K562 (cell line): ENCODE results near the gene FIS1. TPM values are rescaled to one million over a fixed set of nuclear protein-coding genes. Genes with fewer than 3 reads are reported as not detected.

Experiments used
- BRD4 ChIP-seq: fragments of 200-600 bp; sonication (generic); IDR thresholded peaks from 2 replicates; pipeline ENCODE4 v1.6.1; 2017; ENCODE audit warnings: inconsistent platforms
- CHD2 ChIP-seq: IDR thresholded peaks from 2 replicates; pipeline ENCODE4 v1.6.1; 2011; ENCODE audit warnings: low read depth, low read length
- DIDO1 ChIP-seq: fragments of 450-650 bp; IDR thresholded peaks from 2 replicates; pipeline ENCODE4 v1.6.1; 2016; ENCODE audit warnings: low read depth, missing biosample characterization, missing genetic modification characterization
- HEY1 ChIP-seq: fragments of 250-450 bp; sonication (Bioruptor Pico); IDR thresholded peaks from 2 replicates; pipeline ENCODE4 v1.5.0; 2020; ENCODE audit warnings: mild to moderate bottlenecking, moderate library complexity, borderline replicate concordance
- HMG20A ChIP-seq: fragments of 450-650 bp; formaldehyde crosslinking; conservative IDR thresholded peaks from 2 replicates; pipeline ENCODE4 v1.4.0; 2020; ENCODE audit warnings: mild to moderate bottlenecking, mixed read lengths
- LCOR ChIP-seq: sonication (generic); formaldehyde crosslinking; IDR thresholded peaks from 2 replicates; pipeline ENCODE4 v1.8.0; 2022; ENCODE audit warnings: mild to moderate bottlenecking, missing genetic modification reagents
- PHF8 ChIP-seq: fragments of 200-600 bp; sonication (generic); IDR thresholded peaks from 2 replicates; pipeline ENCODE4 v1.6.1; 2012; ENCODE audit warnings: mixed run types, mild to moderate bottlenecking, inconsistent platforms, low read length, moderate library complexity, borderline replicate concordance
- PPARD ChIP-seq: fragments of 250-450 bp; sonication (Bioruptor Pico); IDR thresholded peaks from 2 replicates; pipeline ENCODE4 v1.8.0; 2022; ENCODE audit warnings: inconsistent platforms, mild to moderate bottlenecking, moderate library complexity
- PTTG1 ChIP-seq: fragments of 450-650 bp; IDR thresholded peaks from 2 replicates; pipeline ENCODE4 v1.6.1; 2016; ENCODE audit warnings: low read depth, mild to moderate bottlenecking, missing genetic modification characterization, missing compliant biosample characterization
- RHOXF2B ChIP-seq: fragments of 250-450 bp; sonication (Bioruptor Pico); conservative IDR thresholded peaks from 2 replicates; pipeline ENCODE4 v1.5.1; 2021
- TRIM24 ChIP-seq, 2 experiments: fragments of 450-650 bp; IDR thresholded peaks; 2 replicates each; pipeline ENCODE4 v1.6.1; 2016
- ZNF197 ChIP-seq: fragments of 200-800 bp; sonication (Bioruptor generic); IDR thresholded peaks from 2 replicates; pipeline ENCODE4 v1.6.1; 2016; ENCODE audit warnings: low read depth, missing genetic modification characterization, missing compliant biosample characterization
- ZNF24 ChIP-seq: fragments of 450-650 bp; IDR thresholded peaks from 2 replicates; pipeline ENCODE4 v1.6.1; 2016
- polyA plus RNA-seq, 8 experiments: library from polyadenylated mRNA; depleted of rRNA in 4 of 8; stranded (reverse) in 5 of 8; unstranded in 3 of 8; fragments of >200 nt; fragmentation: Nextera tagmentation in 2 of 8; fragmentation: Illumina TruSeq in 1 of 8; extraction: Ambion mirVana in 2 of 8; extraction: Trizol in 1 of 8; gene quantifications; 2 replicates each; pipeline versions ENCODE4 v1.2.1 to v1.2.3, GENCODE V29; 2011 to 2014; ENCODE audit warnings: inconsistent platforms in 1 of 8, missing spikeins in 1 of 8
- total RNA-seq, 7 experiments: library from RNA; depleted of rRNA in 6 of 7; stranded (reverse); fragments of >200 nt in 6 of 7; fragmentation: Illumina TruSeq in 2 of 7; extraction: Trizol in 2 of 7; gene quantifications; 2 replicates each; pipeline versions ENCODE4 v1.2.1 to v1.2.3, GENCODE V29; 2011 to 2021; ENCODE audit warnings: low replicate concordance in 1 of 7
- TF ChIP-seq, protein P1 (sequence below): fragments of 450-650 bp; IDR thresholded peaks from 2 replicates; pipeline ENCODE4 v1.6.1; 2016; ENCODE audit warnings: mild to moderate bottlenecking, moderate library complexity
- TF ChIP-seq, protein P2 (sequence below): fragments of 250-450 bp; sonication (Bioruptor Pico); IDR thresholded peaks from 2 replicates; pipeline ENCODE4 v1.9.0; 2021; ENCODE audit warnings: mild to moderate bottlenecking, inconsistent platforms

FIS1 gene
- total and polyA plus RNA-seq, 9 of the 15 experiments (the other 6 are each of a cell fraction or from before 2014, with no cell fraction given) = 86.0 to 257 (median 144) TPM

DNA sequence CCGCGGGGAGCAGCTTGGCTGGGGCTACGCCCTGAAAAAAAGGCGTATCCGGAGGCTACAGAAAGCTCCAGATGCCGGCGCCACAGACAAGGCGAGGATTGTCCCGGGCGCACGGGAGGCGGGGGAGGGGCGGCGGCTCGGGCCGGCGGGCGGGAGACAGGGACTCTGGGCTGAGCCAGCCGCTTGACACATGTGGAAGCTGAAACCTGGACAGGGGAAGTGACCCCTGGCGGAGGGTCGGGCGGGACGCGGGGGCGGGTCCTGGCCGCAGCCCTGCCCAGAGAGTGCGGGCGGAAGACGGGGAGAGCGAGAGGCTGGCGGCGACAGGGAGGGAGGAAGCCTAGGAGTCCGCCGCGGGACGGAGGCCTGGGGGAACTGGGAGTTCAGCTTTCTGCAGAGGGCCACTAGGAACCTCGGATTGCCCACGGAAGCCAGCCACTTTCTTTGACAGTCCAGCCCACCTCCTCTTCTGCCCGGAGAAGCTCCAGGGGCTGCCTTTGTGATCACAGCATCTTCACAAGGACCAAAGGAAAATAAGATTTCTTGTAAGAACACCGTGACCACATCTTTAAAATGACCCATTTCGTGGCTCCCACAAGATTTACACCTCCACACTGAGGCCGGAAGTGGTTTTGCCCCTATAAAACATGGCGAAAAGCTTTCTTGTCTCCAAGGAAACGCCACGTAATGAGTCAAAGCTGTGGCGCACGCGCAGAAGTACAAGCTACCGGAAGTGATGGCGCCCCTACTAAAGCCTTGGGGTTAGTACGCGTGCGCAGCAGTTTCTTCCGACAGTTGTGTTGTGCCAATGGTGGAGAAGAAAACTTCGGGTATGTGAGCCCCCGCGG, 27.3 kb downstream of the FIS1 start, which contains the start of the genes PLOD3 and ZNHIT1 (continued):
- TF ChIP-seq, protein P1, sequence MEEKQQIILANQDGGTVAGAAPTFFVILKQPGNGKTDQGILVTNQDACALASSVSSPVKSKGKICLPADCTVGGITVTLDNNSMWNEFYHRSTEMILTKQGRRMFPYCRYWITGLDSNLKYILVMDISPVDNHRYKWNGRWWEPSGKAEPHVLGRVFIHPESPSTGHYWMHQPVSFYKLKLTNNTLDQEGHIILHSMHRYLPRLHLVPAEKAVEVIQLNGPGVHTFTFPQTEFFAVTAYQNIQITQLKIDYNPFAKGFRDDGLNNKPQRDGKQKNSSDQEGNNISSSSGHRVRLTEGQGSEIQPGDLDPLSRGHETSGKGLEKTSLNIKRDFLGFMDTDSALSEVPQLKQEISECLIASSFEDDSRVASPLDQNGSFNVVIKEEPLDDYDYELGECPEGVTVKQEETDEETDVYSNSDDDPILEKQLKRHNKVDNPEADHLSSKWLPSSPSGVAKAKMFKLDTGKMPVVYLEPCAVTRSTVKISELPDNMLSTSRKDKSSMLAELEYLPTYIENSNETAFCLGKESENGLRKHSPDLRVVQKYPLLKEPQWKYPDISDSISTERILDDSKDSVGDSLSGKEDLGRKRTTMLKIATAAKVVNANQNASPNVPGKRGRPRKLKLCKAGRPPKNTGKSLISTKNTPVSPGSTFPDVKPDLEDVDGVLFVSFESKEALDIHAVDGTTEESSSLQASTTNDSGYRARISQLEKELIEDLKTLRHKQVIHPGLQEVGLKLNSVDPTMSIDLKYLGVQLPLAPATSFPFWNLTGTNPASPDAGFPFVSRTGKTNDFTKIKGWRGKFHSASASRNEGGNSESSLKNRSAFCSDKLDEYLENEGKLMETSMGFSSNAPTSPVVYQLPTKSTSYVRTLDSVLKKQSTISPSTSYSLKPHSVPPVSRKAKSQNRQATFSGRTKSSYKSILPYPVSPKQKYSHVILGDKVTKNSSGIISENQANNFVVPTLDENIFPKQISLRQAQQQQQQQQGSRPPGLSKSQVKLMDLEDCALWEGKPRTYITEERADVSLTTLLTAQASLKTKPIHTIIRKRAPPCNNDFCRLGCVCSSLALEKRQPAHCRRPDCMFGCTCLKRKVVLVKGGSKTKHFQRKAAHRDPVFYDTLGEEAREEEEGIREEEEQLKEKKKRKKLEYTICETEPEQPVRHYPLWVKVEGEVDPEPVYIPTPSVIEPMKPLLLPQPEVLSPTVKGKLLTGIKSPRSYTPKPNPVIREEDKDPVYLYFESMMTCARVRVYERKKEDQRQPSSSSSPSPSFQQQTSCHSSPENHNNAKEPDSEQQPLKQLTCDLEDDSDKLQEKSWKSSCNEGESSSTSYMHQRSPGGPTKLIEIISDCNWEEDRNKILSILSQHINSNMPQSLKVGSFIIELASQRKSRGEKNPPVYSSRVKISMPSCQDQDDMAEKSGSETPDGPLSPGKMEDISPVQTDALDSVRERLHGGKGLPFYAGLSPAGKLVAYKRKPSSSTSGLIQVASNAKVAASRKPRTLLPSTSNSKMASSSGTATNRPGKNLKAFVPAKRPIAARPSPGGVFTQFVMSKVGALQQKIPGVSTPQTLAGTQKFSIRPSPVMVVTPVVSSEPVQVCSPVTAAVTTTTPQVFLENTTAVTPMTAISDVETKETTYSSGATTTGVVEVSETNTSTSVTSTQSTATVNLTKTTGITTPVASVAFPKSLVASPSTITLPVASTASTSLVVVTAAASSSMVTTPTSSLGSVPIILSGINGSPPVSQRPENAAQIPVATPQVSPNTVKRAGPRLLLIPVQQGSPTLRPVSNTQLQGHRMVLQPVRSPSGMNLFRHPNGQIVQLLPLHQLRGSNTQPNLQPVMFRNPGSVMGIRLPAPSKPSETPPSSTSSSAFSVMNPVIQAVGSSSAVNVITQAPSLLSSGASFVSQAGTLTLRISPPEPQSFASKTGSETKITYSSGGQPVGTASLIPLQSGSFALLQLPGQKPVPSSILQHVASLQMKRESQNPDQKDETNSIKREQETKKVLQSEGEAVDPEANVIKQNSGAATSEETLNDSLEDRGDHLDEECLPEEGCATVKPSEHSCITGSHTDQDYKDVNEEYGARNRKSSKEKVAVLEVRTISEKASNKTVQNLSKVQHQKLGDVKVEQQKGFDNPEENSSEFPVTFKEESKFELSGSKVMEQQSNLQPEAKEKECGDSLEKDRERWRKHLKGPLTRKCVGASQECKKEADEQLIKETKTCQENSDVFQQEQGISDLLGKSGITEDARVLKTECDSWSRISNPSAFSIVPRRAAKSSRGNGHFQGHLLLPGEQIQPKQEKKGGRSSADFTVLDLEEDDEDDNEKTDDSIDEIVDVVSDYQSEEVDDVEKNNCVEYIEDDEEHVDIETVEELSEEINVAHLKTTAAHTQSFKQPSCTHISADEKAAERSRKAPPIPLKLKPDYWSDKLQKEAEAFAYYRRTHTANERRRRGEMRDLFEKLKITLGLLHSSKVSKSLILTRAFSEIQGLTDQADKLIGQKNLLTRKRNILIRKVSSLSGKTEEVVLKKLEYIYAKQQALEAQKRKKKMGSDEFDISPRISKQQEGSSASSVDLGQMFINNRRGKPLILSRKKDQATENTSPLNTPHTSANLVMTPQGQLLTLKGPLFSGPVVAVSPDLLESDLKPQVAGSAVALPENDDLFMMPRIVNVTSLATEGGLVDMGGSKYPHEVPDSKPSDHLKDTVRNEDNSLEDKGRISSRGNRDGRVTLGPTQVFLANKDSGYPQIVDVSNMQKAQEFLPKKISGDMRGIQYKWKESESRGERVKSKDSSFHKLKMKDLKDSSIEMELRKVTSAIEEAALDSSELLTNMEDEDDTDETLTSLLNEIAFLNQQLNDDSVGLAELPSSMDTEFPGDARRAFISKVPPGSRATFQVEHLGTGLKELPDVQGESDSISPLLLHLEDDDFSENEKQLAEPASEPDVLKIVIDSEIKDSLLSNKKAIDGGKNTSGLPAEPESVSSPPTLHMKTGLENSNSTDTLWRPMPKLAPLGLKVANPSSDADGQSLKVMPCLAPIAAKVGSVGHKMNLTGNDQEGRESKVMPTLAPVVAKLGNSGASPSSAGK = no peak
- TF ChIP-seq HMG20A (CRISPR knock-in tag) (no peak), ZNF197 (CRISPR knock-in tag) (peak; percentile 61), PTTG1 (tag) (no peak), DIDO1 (tag) (no peak), TRIM24 (IDR thresholded peaks at IDR 0.05) (0 out of 4 replicates have a peak, but pooled peaks of 1 of the 2 experiments have one; percentile 56), CHD2 (peak; percentile 42), BRD4 (no peak), ZNF24 (no peak), RHOXF2B (CRISPR knock-in tag) (no peak), PPARD (CRISPR knock-in tag) (no peak), HEY1 (no peak), LCOR (CRISPR knock-in tag) (no peak), PHF8 (peak; percentile 70)
- TF ChIP-seq, protein P2, sequence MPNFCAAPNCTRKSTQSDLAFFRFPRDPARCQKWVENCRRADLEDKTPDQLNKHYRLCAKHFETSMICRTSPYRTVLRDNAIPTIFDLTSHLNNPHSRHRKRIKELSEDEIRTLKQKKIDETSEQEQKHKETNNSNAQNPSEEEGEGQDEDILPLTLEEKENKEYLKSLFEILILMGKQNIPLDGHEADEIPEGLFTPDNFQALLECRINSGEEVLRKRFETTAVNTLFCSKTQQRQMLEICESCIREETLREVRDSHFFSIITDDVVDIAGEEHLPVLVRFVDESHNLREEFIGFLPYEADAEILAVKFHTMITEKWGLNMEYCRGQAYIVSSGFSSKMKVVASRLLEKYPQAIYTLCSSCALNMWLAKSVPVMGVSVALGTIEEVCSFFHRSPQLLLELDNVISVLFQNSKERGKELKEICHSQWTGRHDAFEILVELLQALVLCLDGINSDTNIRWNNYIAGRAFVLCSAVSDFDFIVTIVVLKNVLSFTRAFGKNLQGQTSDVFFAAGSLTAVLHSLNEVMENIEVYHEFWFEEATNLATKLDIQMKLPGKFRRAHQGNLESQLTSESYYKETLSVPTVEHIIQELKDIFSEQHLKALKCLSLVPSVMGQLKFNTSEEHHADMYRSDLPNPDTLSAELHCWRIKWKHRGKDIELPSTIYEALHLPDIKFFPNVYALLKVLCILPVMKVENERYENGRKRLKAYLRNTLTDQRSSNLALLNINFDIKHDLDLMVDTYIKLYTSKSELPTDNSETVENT (CRISPR knock-in tag) = no peak
